Stomach (tissue), 4 donors: ENCODE data around the gene SEC23A.

ENCODE experiments used
- POLR2AphosphoS5 ChIP-seq, 3 donors: sonication (generic); formaldehyde crosslinking; IDR thresholded peaks; one replicate each; pipeline ENCODE4 v1.6.1; 2016; ENCODE audit warnings: antibody characterized with exemption in 3 of 3
- TF ChIP-seq, protein P1 (sequence below), 7 experiments: fragments of 450-650 bp in 4 of 7; fragments of 200-600 bp in 3 of 7; sonication (generic) in 3 of 7; IDR thresholded peaks; one replicate each; pipeline ENCODE4 v1.5.1; 2016 to 2019; ENCODE audit warnings: antibody characterized with exemption in 7 of 7, control low read depth in 2 of 7, mild to moderate bottlenecking in 1 of 7

DNA sequence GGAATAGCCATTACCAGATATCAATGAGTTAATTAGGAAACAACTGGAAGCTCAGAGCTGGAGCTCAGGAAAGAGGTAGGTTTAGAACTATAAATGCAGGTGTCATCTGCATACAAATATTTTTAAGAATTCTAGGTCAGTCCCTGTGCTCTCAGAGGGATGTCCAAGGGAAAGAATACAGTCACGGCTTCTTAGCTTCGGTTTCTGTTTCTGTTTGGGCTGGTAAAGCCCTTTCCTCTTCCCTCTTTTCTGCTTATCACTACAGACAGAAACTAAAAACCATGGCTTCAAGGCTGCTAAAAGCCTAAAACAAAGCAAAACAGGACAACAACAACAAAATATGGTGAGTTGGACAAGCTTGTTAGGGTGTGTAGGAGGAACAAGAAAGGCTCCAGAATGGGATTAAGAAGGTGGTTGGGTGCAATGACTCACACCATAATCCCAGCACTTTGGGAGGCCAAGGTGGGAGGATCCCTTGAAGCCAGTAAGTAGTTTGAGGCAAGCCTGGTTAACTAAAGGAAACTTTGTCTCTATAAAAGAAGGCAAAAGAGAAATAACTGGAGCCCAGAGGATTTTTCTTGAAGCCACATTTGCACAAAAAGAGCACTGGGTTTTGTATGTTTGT, 113.0 kb downstream of the SEC23A start:
- TF ChIP-seq POLR2AphosphoS5 (IDR thresholded peaks at IDR 0.05), result no peak
- TF ChIP-seq, protein P1, sequence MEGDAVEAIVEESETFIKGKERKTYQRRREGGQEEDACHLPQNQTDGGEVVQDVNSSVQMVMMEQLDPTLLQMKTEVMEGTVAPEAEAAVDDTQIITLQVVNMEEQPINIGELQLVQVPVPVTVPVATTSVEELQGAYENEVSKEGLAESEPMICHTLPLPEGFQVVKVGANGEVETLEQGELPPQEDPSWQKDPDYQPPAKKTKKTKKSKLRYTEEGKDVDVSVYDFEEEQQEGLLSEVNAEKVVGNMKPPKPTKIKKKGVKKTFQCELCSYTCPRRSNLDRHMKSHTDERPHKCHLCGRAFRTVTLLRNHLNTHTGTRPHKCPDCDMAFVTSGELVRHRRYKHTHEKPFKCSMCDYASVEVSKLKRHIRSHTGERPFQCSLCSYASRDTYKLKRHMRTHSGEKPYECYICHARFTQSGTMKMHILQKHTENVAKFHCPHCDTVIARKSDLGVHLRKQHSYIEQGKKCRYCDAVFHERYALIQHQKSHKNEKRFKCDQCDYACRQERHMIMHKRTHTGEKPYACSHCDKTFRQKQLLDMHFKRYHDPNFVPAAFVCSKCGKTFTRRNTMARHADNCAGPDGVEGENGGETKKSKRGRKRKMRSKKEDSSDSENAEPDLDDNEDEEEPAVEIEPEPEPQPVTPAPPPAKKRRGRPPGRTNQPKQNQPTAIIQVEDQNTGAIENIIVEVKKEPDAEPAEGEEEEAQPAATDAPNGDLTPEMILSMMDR (IDR thresholded peaks at IDR 0.05), result no peak
